Upper lobe of right lung (tissue), 1 donor: ENCODE measurements around the gene CNPY4. TPM values are rescaled to one million over a fixed set of nuclear protein-coding genes. Genes with fewer than 3 reads are reported as not detected.

Experiments
- ATAC-seq: fragments of 200-7000 bp; cut with Tn5 transposase; one replicate; pipeline ENCODE4 v1.9.1; 2020; ENCODE audit warnings: mild to moderate bottlenecking, moderate library complexity
- DNase-seq: peaks from one replicate; pipeline ENCODE4 v3.0.0-alpha.2; 2020
- H3K27ac ChIP-seq: fragments of 200-600 bp; one replicate; pipeline ENCODE4 v1.8.0; 2022
- H3K27me3 ChIP-seq: fragments of 200-600 bp; one replicate; pipeline ENCODE4 v1.8.0; 2022; ENCODE audit warnings: mild to moderate bottlenecking
- H3K36me3 ChIP-seq: fragments of 200-600 bp; one replicate; pipeline ENCODE4 v1.8.0; 2022
- H3K4me1 ChIP-seq: fragments of 200-600 bp; one replicate; pipeline ENCODE4 v1.8.0; 2022
- H3K4me3 ChIP-seq: fragments of 200-600 bp; one replicate; pipeline ENCODE4 v1.8.0; 2022; ENCODE audit warnings: mild to moderate bottlenecking
- H3K9me3 ChIP-seq: fragments of 200-600 bp; one replicate; pipeline ENCODE4 v1.8.0; 2022
- CTCF ChIP-seq: fragments of 200-600 bp; IDR thresholded peaks from one replicate; pipeline ENCODE4 v1.8.0; 2022; ENCODE audit warnings: antibody characterized with exemption
- intact Hi-C: fragments of 100-400 bp; cut with DNase I; formaldehyde crosslinking; loops from one replicate; pipeline ENCODE4 v1.11.0; 2022
- total RNA-seq: library from RNA; stranded (reverse); fragmentation: NEBNext Ultra II Directional; extraction: Animal tissue kit (Norgen Biotek cat#: 25700); gene quantifications from one replicate; pipeline ENCODE4 v1.2.1, GENCODE V29; 2021
- donor health status: DM: no; HTN: yes; CAD: no; lungs with severe emphysema.

The CNPY4 gene
- total RNA-seq, 1 donor from 2014 or later, result 9.8 TPM

- H3K4me1 ChIP-seq, result peaks cover 12% of the 10 kb centered on the region
- H3K4me3 ChIP-seq, result peak overlapping the region; percentile 98
- intact Hi-C loops, result no loop called here
- no peaks in the 10 kb centered on the region for H3K27me3 ChIP-seq
- peaks cover 25% of the 10 kb centered on the region for H3K36me3 ChIP-seq
- TF ChIP-seq CTCF, result no peak
- no peaks in the 10 kb centered on the region for H3K9me3 ChIP-seq
- peak overlapping the region; percentile 85 for H3K27ac ChIP-seq
- DNase-seq, result no peak
- no peak for ATAC-seq
Observed at GRCh38 chr7:100159099-100159623, 39.7 kb downstream of the CNPY4 start.

- peaks cover 18% of the 10 kb centered on the region for H3K36me3 ChIP-seq
- no peaks in the 10 kb centered on the region for H3K27me3 ChIP-seq
- ATAC-seq, result no peak
- no peak overlapping the region for H3K4me3 ChIP-seq
- TF ChIP-seq CTCF, result no peak
- no peak overlapping the region for H3K27ac ChIP-seq
- no peaks in the 10 kb centered on the region for H3K9me3 ChIP-seq
- intact Hi-C loops, result no loop called here
- peaks cover 12% of the 10 kb centered on the region for H3K4me1 ChIP-seq
- no peak for DNase-seq
Observed at GRCh38 chr7:100160067-100160466, 40.6 kb downstream of the CNPY4 start.

GRCh38 chr7:100163006-100163531 is 43.6 kb downstream of the CNPY4 start:
- intact Hi-C loops, result no loop called here
- Histone ChIP-seq H3K27ac (no peak overlapping the region), H3K9me3 (no peaks in the 10 kb centered on the region), H3K27me3 (no peaks in the 10 kb centered on the region), H3K36me3 (no peaks in the 10 kb centered on the region), H3K4me1 (peaks cover 4% of the 10 kb centered on the region), H3K4me3 (no peak overlapping the region)
- DNase-seq (no peak), ATAC-seq (no peak)
- no peak for TF ChIP-seq CTCF

- intact Hi-C loops, result no loop called here
- TF ChIP-seq CTCF, result no peak
- no peak for ATAC-seq
Observed at GRCh38 chr7:100163871-100164270, 44.4 kb downstream of the CNPY4 start.

GRCh38 chr7:100166317-100166940 is 47.0 kb downstream of the CNPY4 start:
- no peaks in the 10 kb centered on the region for H3K9me3 ChIP-seq
- H3K36me3 ChIP-seq, result no peaks in the 10 kb centered on the region
- peaks cover 7% of the 10 kb centered on the region for H3K4me1 ChIP-seq
- H3K27me3 ChIP-seq, result peaks cover under 1% of the 10 kb centered on the region
- no peak overlapping the region for H3K4me3 ChIP-seq
- no peak for TF ChIP-seq CTCF
- H3K27ac ChIP-seq, result no peak overlapping the region
- DNase-seq, result peak; percentile 53
- ATAC-seq, result no peak
- intact Hi-C loops, result no loop called here

More at GRCh38 chr7:100163871-100164270, 44.4 kb downstream of the CNPY4 start:
- H3K36me3 ChIP-seq, result no peaks in the 10 kb centered on the region
- H3K27me3 ChIP-seq, result no peaks in the 10 kb centered on the region
- DNase-seq, result no peak
- H3K4me1 ChIP-seq, result peaks cover 6% of the 10 kb centered on the region
- H3K27ac ChIP-seq, result no peak overlapping the region
- H3K4me3 ChIP-seq, result no peak overlapping the region
- no peaks in the 10 kb centered on the region for H3K9me3 ChIP-seq
